MM.1S (cell line): ENCODE measurements around the gene PLBD1.

ENCODE experiments used
- DNase-seq: peaks from one replicate; pipeline ENCODE4 v3.0.0-alpha.2; 2015
- H2AFZ ChIP-seq: fragments of 300-600 bp; sonication (generic); 2 replicates; pipeline ENCODE4 v1.6.0; 2016; ENCODE audit warnings: antibody characterized with exemption, low read length
- H3F3A ChIP-seq: fragments of 300-600 bp; sonication (generic); 2 replicates; pipeline ENCODE4 v1.6.1; 2016; ENCODE audit warnings: mild to moderate bottlenecking, antibody characterized with exemption, low read length, moderate library complexity, mixed read lengths; ENCODE audit not compliant: insufficient read depth
- H3K27ac ChIP-seq: fragments of 300-600 bp; sonication (generic); 2 replicates; pipeline ENCODE4 v1.5.1; 2016; ENCODE audit warnings: mild to moderate bottlenecking, low read length
- H3K27me3 ChIP-seq: fragments of 300-600 bp; sonication (generic); replicated peaks from 2 replicates; pipeline ENCODE4 v1.6.0; 2016; ENCODE audit warnings: low read length; ENCODE audit not compliant: insufficient read depth
- H3K36me3 ChIP-seq: fragments of 300-600 bp; sonication (generic); replicated peaks from 2 replicates; pipeline ENCODE4 v1.6.1; 2016; ENCODE audit warnings: mild to moderate bottlenecking, low read length, mixed read lengths; ENCODE audit not compliant: insufficient read depth
- H3K4me1 ChIP-seq: fragments of 300-600 bp; sonication (generic); 2 replicates; pipeline ENCODE4 v1.6.1; 2016; ENCODE audit warnings: low read length, mixed read lengths
- H3K4me2 ChIP-seq: fragments of 300-600 bp; sonication (generic); 2 replicates; pipeline ENCODE4 v1.6.0; 2016; ENCODE audit warnings: low read depth, low read length
- H3K4me3 ChIP-seq: fragments of 300-600 bp; sonication (generic); 2 replicates; pipeline ENCODE4 v1.5.1; 2016; ENCODE audit warnings: low read length, mixed read lengths
- H3K79me2 ChIP-seq: fragments of 300-600 bp; sonication (generic); 2 replicates; pipeline ENCODE4 v1.6.1; 2016; ENCODE audit warnings: mixed run types, low read length, mixed read lengths
- H3K9ac ChIP-seq: fragments of 300-600 bp; sonication (generic); 2 replicates; pipeline ENCODE4 v1.6.1; 2016; ENCODE audit warnings: low read length, mixed read lengths
- H3K9me2 ChIP-seq: fragments of 300-600 bp; sonication (generic); replicated peaks from 2 replicates; pipeline ENCODE4 v1.6.1; 2016; ENCODE audit warnings: mild to moderate bottlenecking, low read length, mixed read lengths; ENCODE audit not compliant: insufficient read depth
- H3K9me3 ChIP-seq: fragments of 300-600 bp; sonication (generic); replicated peaks from 2 replicates; pipeline ENCODE4 v1.6.1; 2016; ENCODE audit warnings: mild to moderate bottlenecking, low read length, mixed read lengths; ENCODE audit not compliant: insufficient read depth
- H4K20me1 ChIP-seq: fragments of 300-600 bp; sonication (generic); 2 replicates; pipeline ENCODE4 v1.6.1; 2016; ENCODE audit warnings: mild to moderate bottlenecking, low read length, moderate library complexity, mixed read lengths; ENCODE audit not compliant: insufficient read depth
- CTCF ChIP-seq: fragments of 300-600 bp; sonication (generic); IDR thresholded peaks from 2 replicates; pipeline ENCODE4 v1.5.1; 2016; ENCODE audit warnings: antibody characterized with exemption, low read length, mixed read lengths
- EZH2 ChIP-seq: fragments of 300-600 bp; sonication (generic); optimal IDR thresholded peaks from 2 replicates; pipeline ENCODE3; 2017; ENCODE audit warnings: low read depth, mild to moderate bottlenecking, antibody characterized with exemption, low read length, mixed read lengths
- EZH2phosphoT487 ChIP-seq: fragments of 300-600 bp; sonication (generic); IDR thresholded peaks from 2 replicates; pipeline ENCODE4 v1.6.1; 2018; ENCODE audit warnings: antibody characterized with exemption, low read length

The PLBD1 gene

GRCh38 chr12:14591719-14592118 is 24.0 kb upstream of the PLBD1 start:
- Histone ChIP-seq H3K36me3 (no peaks in the 10 kb centered on the region), H3K27me3 (no peaks in the 10 kb centered on the region), H3K4me3 (no peak overlapping the region), H3K9me3 (no peaks in the 10 kb centered on the region), H3K9ac (no peak overlapping the region), H3F3A (no peaks in the 10 kb centered on the region), H3K4me2 (no peak overlapping the region), H3K79me2 (no peaks in the 10 kb centered on the region), H4K20me1 (no peaks in the 10 kb centered on the region), H3K9me2 (no peaks in the 10 kb centered on the region), H2AFZ (no peak overlapping the region), H3K4me1 (no peaks in the 10 kb centered on the region), H3K27ac (no peak overlapping the region)
- no peak for DNase-seq
- no peak for TF ChIP-seq EZH2
- no peak for TF ChIP-seq EZH2phosphoT487
- no peak for TF ChIP-seq CTCF

GRCh38 chr12:14589169-14590004 is 21.7 kb upstream of the PLBD1 start:
- TF ChIP-seq CTCF = no peak
- no peak for TF ChIP-seq EZH2
- TF ChIP-seq EZH2phosphoT487 = no peak
- no peak for DNase-seq
- no peaks in the 10 kb centered on the region for H3F3A ChIP-seq

GRCh38 chr12:14588571-14588970 is 20.9 kb upstream of the PLBD1 start:
- H4K20me1 ChIP-seq = no peaks in the 10 kb centered on the region
- DNase-seq = no peak
- H3K79me2 ChIP-seq = no peaks in the 10 kb centered on the region
- H3F3A ChIP-seq = no peaks in the 10 kb centered on the region
- no peaks in the 10 kb centered on the region for H3K27me3 ChIP-seq
- no peak overlapping the region for H3K27ac ChIP-seq
- no peak overlapping the region for H3K4me3 ChIP-seq
- H3K4me1 ChIP-seq = no peaks in the 10 kb centered on the region
- H2AFZ ChIP-seq = no peak overlapping the region
- H3K9ac ChIP-seq = no peak overlapping the region
- H3K36me3 ChIP-seq = no peaks in the 10 kb centered on the region
- no peaks in the 10 kb centered on the region for H3K9me2 ChIP-seq
- no peaks in the 10 kb centered on the region for H3K9me3 ChIP-seq
- TF ChIP-seq CTCF = no peak
- no peak for TF ChIP-seq EZH2phosphoT487
- no peak for TF ChIP-seq EZH2
- H3K4me2 ChIP-seq = no peak overlapping the region

More at GRCh38 chr12:14589169-14590004, 21.7 kb upstream of the PLBD1 start:
- H3K36me3 ChIP-seq = no peaks in the 10 kb centered on the region
- no peaks in the 10 kb centered on the region for H3K27me3 ChIP-seq
- no peaks in the 10 kb centered on the region for H3K4me1 ChIP-seq
- no peaks in the 10 kb centered on the region for H3K9me3 ChIP-seq
- H2AFZ ChIP-seq = no peak overlapping the region
- no peak overlapping the region for H3K9ac ChIP-seq
- H3K4me3 ChIP-seq = no peak overlapping the region
- no peak overlapping the region for H3K27ac ChIP-seq
- H3K79me2 ChIP-seq = no peaks in the 10 kb centered on the region
- no peaks in the 10 kb centered on the region for H4K20me1 ChIP-seq
- no peak overlapping the region for H3K4me2 ChIP-seq
- H3K9me2 ChIP-seq = no peaks in the 10 kb centered on the region
